Stimulated activated CD8-positive, alpha-beta memory T cell treated with anti-CD3 and anti-CD28 coated beads, Interleukin-12 subunit alpha, Interleukin-12 subunit beta, amount 100 ng/mL, for 4 hours (primary cell): ENCODE results near the gene AP4M1.
"Not testable (repeated sequence)": the region's sequence is repeated elsewhere in the genome, so short reads cannot be mapped to it uniquely, and the experiment has no call there.

Experiments used
- DNase-seq: peaks from one replicate; pipeline ENCODE4 v3.0.0-alpha.2; 2020; ENCODE audit warnings: low read depth

AP4M1 gene

GRCh38 chr7:100132126-100132525 is 30.7 kb downstream of the AP4M1 start:
- DNase-seq, result no peak

- no peak for DNase-seq
Measured at GRCh38 chr7:100132697-100133151, 31.3 kb downstream of the AP4M1 start.

GRCh38 chr7:100137851-100138760 is 36.7 kb downstream of the AP4M1 start:
- DNase-seq, result no peak

GRCh38 chr7:100141555-100141949 is 40.1 kb downstream of the AP4M1 start:
- no peak for DNase-seq

- no peak for DNase-seq
Measured at GRCh38 chr7:100142461-100142860, 41.0 kb downstream of the AP4M1 start.

GRCh38 chr7:100146350-100146749 is 44.9 kb downstream of the AP4M1 start:
- not testable (repeated sequence) for DNase-seq

- DNase-seq, result no peak
Measured at GRCh38 chr7:100147278-100147677, 45.8 kb downstream of the AP4M1 start.

GRCh38 chr7:100148225-100148558 is 46.7 kb downstream of the AP4M1 start:
- DNase-seq, result no peak

GRCh38 chr7:100148559-100149328 is 47.3 kb downstream of the AP4M1 start, which contains the start of gene LAMTOR4:
Gene LAMTOR4 (plus strand): TSS chr7:100148918. CDS start chr7:100148973, 55 bp downstream.
- peak; percentile 93 for DNase-seq

GRCh38 chr7:100152404-100152803 is 51.0 kb downstream of the AP4M1 start:
- DNase-seq, result no peak

- DNase-seq, result no peak
Measured at GRCh38 chr7:100152937-100153666, 51.7 kb downstream of the AP4M1 start.

GRCh38 chr7:100153708-100154535 is 52.5 kb downstream of the AP4M1 start:
- no peak for DNase-seq

- DNase-seq, result no peak
Measured at GRCh38 chr7:100154651-100155491, 53.4 kb downstream of the AP4M1 start.

- no peak for DNase-seq
Measured at GRCh38 chr7:100155553-100156317, 54.3 kb downstream of the AP4M1 start.

- no peak for DNase-seq
Measured at GRCh38 chr7:100156331-100157068, 55.1 kb downstream of the AP4M1 start.

GRCh38 chr7:100157069-100157333 is 55.6 kb downstream of the AP4M1 start:
- DNase-seq, result no peak

GRCh38 chr7:100157334-100158228 is 56.1 kb downstream of the AP4M1 start:
- DNase-seq, result no peak
